GM23338 (cell line): ENCODE measurements around the gene PKD2. TPM values are rescaled to one million over a fixed set of nuclear protein-coding genes. Genes with fewer than 3 reads are reported as not detected.

Experiments
- ATAC-seq: fragments of 200-7000 bp; cut with Tn5 transposase; 3 replicates; pipeline ENCODE4 v1.9.1; 2020
- DNase-seq: peaks from one replicate; pipeline ENCODE4 v3.0.0-alpha.2; 2015; ENCODE audit warnings: low spot score
- H2AFZ ChIP-seq: fragments of 200-600 bp; sonication (generic); 2 replicates; pipeline ENCODE4 v1.8.0; 2016; ENCODE audit warnings: antibody characterized with exemption, mild to moderate bottlenecking, moderate library complexity
- H3F3A ChIP-seq: fragments of 200-600 bp; sonication (generic); replicated peaks from 2 replicates; pipeline ENCODE4 v1.8.0; 2017; ENCODE audit warnings: antibody characterized with exemption, mixed run types, low read depth
- H3K27ac ChIP-seq: fragments of 200-600 bp; sonication (generic); 2 replicates; pipeline ENCODE4 v1.6.1; 2016; ENCODE audit warnings: low read depth
- H3K27me3 ChIP-seq: fragments of 200-600 bp; sonication (generic); 2 replicates; pipeline ENCODE4 v1.8.0; 2016; ENCODE audit warnings: mild to moderate bottlenecking, mixed run types, moderate library complexity; ENCODE audit not compliant: insufficient read depth
- H3K36me3 ChIP-seq: fragments of 200-600 bp; sonication (generic); 2 replicates; pipeline ENCODE4 v1.8.0; 2016; ENCODE audit warnings: mild to moderate bottlenecking; ENCODE audit not compliant: insufficient read depth
- H3K4me1 ChIP-seq: fragments of 200-600 bp; sonication (generic); 2 replicates; pipeline ENCODE4 v1.8.0; 2016; ENCODE audit warnings: mild to moderate bottlenecking, moderate library complexity; ENCODE audit not compliant: insufficient read depth
- H3K4me2 ChIP-seq: fragments of 200-600 bp; sonication (generic); 2 replicates; pipeline ENCODE4 v1.7.1; 2017; ENCODE audit warnings: mixed run types
- H3K4me3 ChIP-seq: fragments of 200-600 bp; sonication (generic); 2 replicates; pipeline ENCODE4 v1.6.1; 2016; ENCODE audit warnings: mixed run types
- H3K79me2 ChIP-seq: fragments of 200-600 bp; sonication (generic); replicated peaks from 2 replicates; pipeline ENCODE4 v1.8.0; 2017; ENCODE audit warnings: mild to moderate bottlenecking; ENCODE audit not compliant: insufficient read depth
- H3K9me2 ChIP-seq: fragments of 200-600 bp; sonication (generic); 2 replicates; pipeline ENCODE4 v1.8.0; 2017; ENCODE audit not compliant: insufficient read depth
- H4K20me1 ChIP-seq: fragments of 200-600 bp; sonication (generic); replicated peaks from 2 replicates; pipeline ENCODE4 v1.8.0; 2017; ENCODE audit warnings: mild to moderate bottlenecking; ENCODE audit not compliant: insufficient read depth
- H3K27ac Mint-ChIP-seq: 2 replicates; pipeline ENCODE4 v1.8.0; 2020; ENCODE audit warnings: inconsistent platforms, mild to moderate bottlenecking, moderate library complexity, mixed read lengths
- H3K27me3 Mint-ChIP-seq: 3 replicates; pipeline ENCODE4 v1.8.0; 2022; ENCODE audit warnings: low read depth, mild to moderate bottlenecking, moderate library complexity, mixed read lengths, inconsistent platforms; ENCODE audit not compliant: insufficient read depth, poor library complexity
- H3K36me3 Mint-ChIP-seq: 3 replicates; pipeline ENCODE4 v1.8.0; 2021; ENCODE audit warnings: low read depth, mild to moderate bottlenecking, inconsistent platforms, moderate library complexity, mixed read lengths
- H3K4me1 Mint-ChIP-seq: 3 replicates; pipeline ENCODE4 v1.8.0; 2020; ENCODE audit warnings: mild to moderate bottlenecking, inconsistent platforms, mixed read lengths
- H3K4me3 Mint-ChIP-seq: 3 replicates; pipeline ENCODE4 v1.8.0; 2021; ENCODE audit warnings: moderate library complexity, mild to moderate bottlenecking, inconsistent platforms, mixed read lengths
- H3K9me3 Mint-ChIP-seq: 3 replicates; pipeline ENCODE4 v1.8.0; 2020; ENCODE audit warnings: moderate library complexity, mild to moderate bottlenecking, inconsistent platforms, mixed read lengths
- EZH2phosphoT487 ChIP-seq: fragments of 200-600 bp; sonication (generic); IDR thresholded peaks from one replicate; pipeline ENCODE4 v1.8.1; 2018; ENCODE audit warnings: antibody characterized with exemption; ENCODE audit not compliant: unreplicated experiment
- JUNB ChIP-seq: IDR thresholded peaks from one replicate; pipeline ENCODE4 v1.6.1; 2016; ENCODE audit warnings: antibody characterized with exemption; ENCODE audit not compliant: unreplicated experiment
- NANOG ChIP-seq: IDR thresholded peaks from 2 replicates; pipeline ENCODE4 v1.6.1; 2016; ENCODE audit warnings: antibody characterized with exemption, borderline replicate concordance
- STAT1 ChIP-seq: IDR thresholded peaks from one replicate; pipeline ENCODE4 v1.6.1; 2016; ENCODE audit warnings: antibody characterized with exemption; ENCODE audit not compliant: unreplicated experiment
- ZNF114 ChIP-seq: fragments of 250-450 bp; sonication (Bioruptor Pico); IDR thresholded peaks from 2 replicates; pipeline ENCODE4 v1.5.0; 2020; ENCODE audit warnings: mild to moderate bottlenecking, moderate library complexity
- ZNF331 ChIP-seq: fragments of 250-450 bp; sonication (Bioruptor Pico); IDR thresholded peaks from 2 replicates; pipeline ENCODE4 v1.5.0; 2020; ENCODE audit warnings: low read depth, mild to moderate bottlenecking, moderate library complexity
- polyA plus RNA-seq: library from polyadenylated mRNA; unstranded; fragments of >200 nt; fragmentation: Nextera tagmentation; extraction: Ambion mirVana; gene quantifications from 2 replicates; pipeline ENCODE4 v1.2.1, GENCODE V29; 2016
- total RNA-seq: library from RNA; depleted of rRNA; stranded (reverse); fragments of >200 nt; shearing (Covaris generic); gene quantifications from 2 replicates; pipeline ENCODE4 v1.2.3, GENCODE V29; 2014
- TF ChIP-seq, protein P1 (sequence below), 2 experiments: fragments of 200-600 bp in 1 of 2; sonication (generic) in 1 of 2; conservative IDR thresholded peaks; 2 replicates each; pipeline versions ENCODE4 v1.5.1 to v1.6.1; 2016 to 2017; ENCODE audit warnings: antibody characterized with exemption in 2 of 2, low read depth in 2 of 2, mild to moderate bottlenecking in 2 of 2, moderate library complexity in 1 of 2
- TF ChIP-seq, protein P2 (sequence below): IDR thresholded peaks from 2 replicates; pipeline ENCODE4 v1.6.1; 2016; ENCODE audit warnings: antibody characterized with exemption

PKD2 gene
- total and polyA plus RNA-seq, 2 experiments from 2014 or later, result 17.9 to 45.3 TPM

DNA sequence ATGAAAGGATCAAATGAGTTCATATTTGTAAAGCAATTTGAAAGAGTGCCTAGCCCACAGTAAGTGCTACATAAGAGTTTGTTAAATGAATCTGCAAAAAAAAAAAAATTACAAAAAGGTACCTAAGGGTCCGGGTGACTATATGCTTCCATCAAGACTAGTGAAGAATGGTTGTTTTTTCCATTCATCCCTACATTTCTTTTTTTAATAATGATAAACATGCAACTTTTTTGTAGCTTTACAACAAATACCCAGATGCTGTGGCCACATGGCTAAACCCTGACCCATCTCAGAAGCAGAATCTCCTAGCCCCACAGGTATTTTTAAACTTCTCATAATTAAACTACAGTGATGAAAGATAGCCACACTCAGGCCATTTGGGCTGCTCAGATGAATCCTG is 27.6 kb upstream of the PKD2 start:
- DNase-seq, result no peak
- Histone ChIP-seq H3K36me3 (no peaks in the 10 kb centered on the region), H3K79me2 (peaks cover 5% of the 10 kb centered on the region; the same call in 1 of the 2 replicates), H3K9me2 (no peaks in the 10 kb centered on the region), H3K4me2 (no peak overlapping the region), H3K4me3 (no peak overlapping the region), H3K27me3 (no peaks in the 10 kb centered on the region), H3K4me1 (peaks cover 11% of the 10 kb centered on the region), H3K27ac (no peak overlapping the region), H3F3A (no peaks in the 10 kb centered on the region), H4K20me1 (no peaks in the 10 kb centered on the region), H2AFZ (no peak overlapping the region)
- no peaks in the 10 kb centered on the region for H3K27me3 Mint-ChIP-seq
- no peaks in the 10 kb centered on the region for H3K9me3 Mint-ChIP-seq
- no peak for TF ChIP-seq EZH2phosphoT487
- TF ChIP-seq ZNF331 (CRISPR knock-in tag), result no peak
- TF ChIP-seq, protein P1, sequence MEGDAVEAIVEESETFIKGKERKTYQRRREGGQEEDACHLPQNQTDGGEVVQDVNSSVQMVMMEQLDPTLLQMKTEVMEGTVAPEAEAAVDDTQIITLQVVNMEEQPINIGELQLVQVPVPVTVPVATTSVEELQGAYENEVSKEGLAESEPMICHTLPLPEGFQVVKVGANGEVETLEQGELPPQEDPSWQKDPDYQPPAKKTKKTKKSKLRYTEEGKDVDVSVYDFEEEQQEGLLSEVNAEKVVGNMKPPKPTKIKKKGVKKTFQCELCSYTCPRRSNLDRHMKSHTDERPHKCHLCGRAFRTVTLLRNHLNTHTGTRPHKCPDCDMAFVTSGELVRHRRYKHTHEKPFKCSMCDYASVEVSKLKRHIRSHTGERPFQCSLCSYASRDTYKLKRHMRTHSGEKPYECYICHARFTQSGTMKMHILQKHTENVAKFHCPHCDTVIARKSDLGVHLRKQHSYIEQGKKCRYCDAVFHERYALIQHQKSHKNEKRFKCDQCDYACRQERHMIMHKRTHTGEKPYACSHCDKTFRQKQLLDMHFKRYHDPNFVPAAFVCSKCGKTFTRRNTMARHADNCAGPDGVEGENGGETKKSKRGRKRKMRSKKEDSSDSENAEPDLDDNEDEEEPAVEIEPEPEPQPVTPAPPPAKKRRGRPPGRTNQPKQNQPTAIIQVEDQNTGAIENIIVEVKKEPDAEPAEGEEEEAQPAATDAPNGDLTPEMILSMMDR (conservative IDR thresholded peaks at IDR 0.05; ENCODE audit: low read depth in 2 of 2), result no peak
- no peak for ATAC-seq
- no peak overlapping the region for H3K4me3 Mint-ChIP-seq
- H3K27ac Mint-ChIP-seq, result no peak overlapping the region
- peaks cover 8% of the 10 kb centered on the region; the same call in 2 of the 3 replicates for H3K4me1 Mint-ChIP-seq
- H3K36me3 Mint-ChIP-seq, result 0 out of 3 replicates have a peak, but pooled peaks cover 4% of the 10 kb centered on the region

DNA sequence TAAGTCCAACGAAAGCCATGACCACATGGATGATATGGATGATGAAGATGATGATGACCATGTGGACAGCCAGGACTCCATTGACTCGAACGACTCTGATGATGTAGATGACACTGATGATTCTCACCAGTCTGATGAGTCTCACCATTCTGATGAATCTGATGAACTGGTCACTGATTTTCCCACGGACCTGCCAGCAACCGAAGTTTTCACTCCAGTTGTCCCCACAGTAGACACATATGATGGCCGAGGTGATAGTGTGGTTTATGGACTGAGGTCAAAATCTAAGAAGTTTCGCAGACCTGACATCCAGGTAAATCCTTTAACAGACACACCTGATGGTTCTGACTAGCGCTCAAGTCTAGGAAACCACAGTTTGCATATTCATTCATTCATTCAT is 25.9 kb upstream of the PKD2 start:
- Histone ChIP-seq H3K79me2 (0 out of 2 replicates have a peak, but pooled peaks cover under 1% of the 10 kb centered on the region), H4K20me1 (no peaks in the 10 kb centered on the region), H3K36me3 (no peaks in the 10 kb centered on the region), H2AFZ (no peak overlapping the region), H3K4me1 (no peaks in the 10 kb centered on the region), H3K4me2 (no peak overlapping the region), H3K27ac (no peak overlapping the region), H3K9me2 (no peaks in the 10 kb centered on the region), H3K27me3 (no peaks in the 10 kb centered on the region), H3K4me3 (no peak overlapping the region), H3F3A (no peaks in the 10 kb centered on the region)
- ATAC-seq (no peak), DNase-seq (no peak)
- TF ChIP-seq EZH2phosphoT487 (no peak), JUNB (no peak), ZNF331 (CRISPR knock-in tag) (no peak), STAT1 (no peak), ZNF114 (CRISPR knock-in tag) (no peak), NANOG (no peak)
- TF ChIP-seq, protein P2, sequence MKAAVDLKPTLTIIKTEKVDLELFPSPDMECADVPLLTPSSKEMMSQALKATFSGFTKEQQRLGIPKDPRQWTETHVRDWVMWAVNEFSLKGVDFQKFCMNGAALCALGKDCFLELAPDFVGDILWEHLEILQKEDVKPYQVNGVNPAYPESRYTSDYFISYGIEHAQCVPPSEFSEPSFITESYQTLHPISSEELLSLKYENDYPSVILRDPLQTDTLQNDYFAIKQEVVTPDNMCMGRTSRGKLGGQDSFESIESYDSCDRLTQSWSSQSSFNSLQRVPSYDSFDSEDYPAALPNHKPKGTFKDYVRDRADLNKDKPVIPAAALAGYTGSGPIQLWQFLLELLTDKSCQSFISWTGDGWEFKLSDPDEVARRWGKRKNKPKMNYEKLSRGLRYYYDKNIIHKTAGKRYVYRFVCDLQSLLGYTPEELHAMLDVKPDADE, result no peak
- Mint-ChIP-seq H3K4me3 (no peak overlapping the region), H3K36me3 (0 out of 3 replicates have a peak, but pooled peaks cover 4% of the 10 kb centered on the region), H3K27ac (no peak overlapping the region), H3K9me3 (no peaks in the 10 kb centered on the region), H3K4me1 (peaks cover 8% of the 10 kb centered on the region; the same call in 2 of the 3 replicates), H3K27me3 (peaks cover 2% of the 10 kb centered on the region)
